H1 (cell line): ENCODE measurements around the gene SLK. TPM values are rescaled to one million over a fixed set of nuclear protein-coding genes. Genes with fewer than 3 reads are reported as not detected.

Experiments
- CHD1 ChIP-seq: IDR thresholded peaks from 2 replicates; pipeline ENCODE4 v1.6.1; 2012; ENCODE audit warnings: low read depth, low read length, improper control_type of control experiment
- SP2 ChIP-seq: IDR thresholded peaks from 2 replicates; pipeline ENCODE4 v1.6.1; 2012; ENCODE audit warnings: mild to moderate bottlenecking, low read length, inconsistent platforms
- polyA plus RNA-seq, 7 experiments: library from polyadenylated mRNA; depleted of rRNA in 3 of 7; stranded (reverse) in 5 of 7; unstranded in 2 of 7; fragments of >200 nt in 5 of 7; fragments of 200-250 nt in 2 of 7; gene quantifications; 1 replicate in 5 of 7; 2 replicates in 1 of 7; 4 replicates in 1 of 7; pipeline versions ENCODE4 v1.2.1 to v1.2.3, GENCODE V29; 2011 to 2013; ENCODE audit warnings: missing spikeins in 2 of 7, mixed read lengths in 2 of 7
- total RNA-seq: library from RNA; stranded (reverse); fragmentation: NEBNext Ultra II Directional; extraction: Animal tissue kit (Norgen Biotek cat#: 25700); gene quantifications from 2 replicates; pipeline ENCODE4 v1.2.1, GENCODE V29; 2021
- TF ChIP-seq, protein P1 (sequence below): IDR thresholded peaks from 2 replicates; pipeline ENCODE4 v1.6.1; 2011; ENCODE audit warnings: low read depth, mild to moderate bottlenecking, low read length; ENCODE audit not compliant: insufficient read depth

SLK gene
- total and polyA plus RNA-seq, 2 of the 8 experiments (the other 6 are each of a cell fraction or from before 2014, with no cell fraction given): 2.7 to 18.3 TPM

DNA sequence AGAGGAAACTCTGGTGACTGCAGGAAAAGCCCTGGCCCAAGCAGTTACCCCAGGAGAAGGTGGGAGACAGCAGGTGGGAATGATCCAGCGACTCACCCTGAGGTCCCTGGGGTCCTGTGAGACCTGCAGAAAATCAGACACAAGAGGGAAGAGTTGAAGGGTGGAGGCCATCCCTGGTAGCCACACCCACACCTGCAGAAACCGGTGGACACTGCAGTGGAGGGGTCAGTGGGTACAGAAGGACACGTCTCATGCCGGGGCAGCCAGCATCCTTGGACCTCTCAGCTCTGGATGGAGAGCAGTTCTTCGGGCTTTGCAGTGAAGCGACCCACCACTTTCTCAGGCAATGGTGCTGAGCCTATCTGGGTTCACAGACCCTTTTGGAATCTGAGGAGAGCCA, 79.7 kb downstream of the SLK start (continued):
- TF ChIP-seq, protein P1, sequence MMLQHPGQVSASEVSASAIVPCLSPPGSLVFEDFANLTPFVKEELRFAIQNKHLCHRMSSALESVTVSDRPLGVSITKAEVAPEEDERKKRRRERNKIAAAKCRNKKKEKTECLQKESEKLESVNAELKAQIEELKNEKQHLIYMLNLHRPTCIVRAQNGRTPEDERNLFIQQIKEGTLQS: no peak
- TF ChIP-seq SP2: no peak
- TF ChIP-seq CHD1: no peak
